HepG2 (cell line): ENCODE data around the gene TSPYL4. TPM values are rescaled to one million over a fixed set of nuclear protein-coding genes. Genes with fewer than 3 reads are reported as not detected.

Experiments
- ASH2L ChIP-seq: fragments of 300-600, 200-600 bp; sonication (generic); IDR thresholded peaks from 2 replicates; pipeline ENCODE4 v1.7.0; 2017; ENCODE audit warnings: low read depth, mild to moderate bottlenecking, moderate library complexity, mixed read lengths, low read length; ENCODE audit not compliant: insufficient read length
- ATF2 ChIP-seq: sonication (generic); formaldehyde crosslinking; IDR thresholded peaks from 2 replicates; pipeline ENCODE4 v1.4.0; 2020; ENCODE audit warnings: missing genetic modification reagents
- BHLHE40 ChIP-seq: IDR thresholded peaks from 2 replicates; pipeline ENCODE4 v1.6.1; 2011; ENCODE audit warnings: low read length, improper control_type of control experiment
- CENPX ChIP-seq: sonication (generic); formaldehyde crosslinking; IDR thresholded peaks from 2 replicates; pipeline ENCODE4 v1.9.0; 2021; ENCODE audit warnings: mild to moderate bottlenecking, missing genetic modification reagents, moderate library complexity
- FOXK1 ChIP-seq: sonication (generic); formaldehyde crosslinking; IDR thresholded peaks from 2 replicates; pipeline ENCODE4 v1.4.0; 2020; ENCODE audit warnings: low read depth, missing genetic modification reagents, borderline replicate concordance
- GATAD2A ChIP-seq: IDR thresholded peaks from 2 replicates; pipeline ENCODE4 v1.6.1; 2016
- HMG20A ChIP-seq: IDR thresholded peaks from 2 replicates; pipeline ENCODE4 v1.6.1; 2016; ENCODE audit warnings: borderline replicate concordance
- HOMEZ ChIP-seq: IDR thresholded peaks from 2 replicates; pipeline ENCODE4 v1.6.1; 2016; ENCODE audit warnings: low read depth
- KAT8 ChIP-seq: IDR thresholded peaks from 2 replicates; pipeline ENCODE4 v1.6.1; 2016; ENCODE audit warnings: missing genetic modification reagents, missing compliant biosample characterization
- KMT2B ChIP-seq: IDR thresholded peaks from 2 replicates; pipeline ENCODE4 v1.6.1; 2016; ENCODE audit warnings: missing genetic modification reagents, missing compliant biosample characterization
- LCORL ChIP-seq, 2 experiments: fragments of 450-650 bp in 1 of 2; sonication (generic) in 1 of 2; formaldehyde crosslinking in 1 of 2; IDR thresholded peaks; 2 replicates each; pipeline versions ENCODE4 v1.5.0 to v1.6.1; 2017 to 2020; ENCODE audit warnings: antibody characterized with exemption in 1 of 2, missing genetic modification reagents in 1 of 2
- RARA ChIP-seq: IDR thresholded peaks from 2 replicates; pipeline ENCODE4 v1.6.1; 2016; ENCODE audit warnings: missing genetic modification reagents, missing compliant biosample characterization
- REPIN1 ChIP-seq: sonication (generic); formaldehyde crosslinking; IDR thresholded peaks from 2 replicates; pipeline ENCODE4 v1.8.0; 2022; ENCODE audit warnings: missing genetic modification reagents, low read depth, mild to moderate bottlenecking, borderline replicate concordance
- RXRB ChIP-seq: IDR thresholded peaks from 2 replicates; pipeline ENCODE4 v1.6.1; 2016; ENCODE audit warnings: borderline replicate concordance, missing genetic modification reagents, missing compliant biosample characterization
- SAP130 ChIP-seq: IDR thresholded peaks from 2 replicates; pipeline ENCODE4 v1.6.1; 2016; ENCODE audit warnings: low read depth
- TGIF2 ChIP-seq: IDR thresholded peaks from 2 replicates; pipeline ENCODE4 v1.6.1; 2016; ENCODE audit warnings: control low read depth, missing compliant biosample characterization
- ZFP91 ChIP-seq: sonication (generic); formaldehyde crosslinking; IDR thresholded peaks from 2 replicates; pipeline ENCODE4 v1.9.0; 2022; ENCODE audit warnings: missing genetic modification reagents, mild to moderate bottlenecking, borderline replicate concordance
- ZNF710 ChIP-seq: sonication (generic); formaldehyde crosslinking; IDR thresholded peaks from 2 replicates; pipeline ENCODE4 v1.5.0; 2020; ENCODE audit warnings: mild to moderate bottlenecking, missing genetic modification reagents, borderline replicate concordance
- polyA plus RNA-seq, 8 experiments: library from polyadenylated mRNA; depleted of rRNA in 3 of 8; stranded (reverse) in 7 of 8; unstranded in 1 of 8; fragments of >200 nt; fragmentation: Illumina TruSeq in 4 of 8; extraction: Trizol in 4 of 8; gene quantifications; 2 replicates each; pipeline versions ENCODE4 v1.2.1 to v1.2.3, GENCODE V29; 2011 to 2016; ENCODE audit warnings: low read depth in 4 of 8, missing spikeins in 1 of 8, mixed read lengths in 1 of 8; ENCODE audit not compliant: insufficient read depth in 1 of 8
- total RNA-seq, 5 experiments: library from RNA; depleted of rRNA; stranded (reverse); fragments of >200 nt; fragmentation: Illumina TruSeq; extraction: Trizol; gene quantifications; 2 replicates each; pipeline ENCODE4 v1.2.3, GENCODE V29; 2016; ENCODE audit warnings: low read depth in 1 of 5

The TSPYL4 gene
- total and polyA plus RNA-seq, 2 of the 13 experiments (the other 11 are each of a cell fraction or from before 2014, with no cell fraction given): 18.0 to 19.7 TPM

GRCh38 chr6:116268589-116269293 is 14.9 kb upstream of the TSPYL4 start (continued):
- TF ChIP-seq HMG20A (CRISPR knock-in tag) (peak; percentile 40; the same call in 1 of the 2 replicates), ATF2 (peak; percentile 58; the same call in 1 of the 2 replicates), LCORL (IDR thresholded peaks at IDR 0.05) (peak; percentile 54; the same call in 1 of the 2 replicates), LCORL (CRISPR knock-in tag; IDR thresholded peaks at IDR 0.05) (peak; percentile 55), KMT2B (CRISPR knock-in tag) (0 out of 2 replicates have a peak, but pooled peaks have one; percentile 13), FOXK1 (CRISPR knock-in tag) (peak; percentile 43; the same call in 1 of the 2 replicates), BHLHE40 (no peak), REPIN1 (CRISPR knock-in tag) (peak; percentile 39; the same call in 1 of the 2 replicates), RXRB (CRISPR knock-in tag) (peak; percentile 83), ZNF710 (CRISPR knock-in tag) (no peak), ASH2L (peak; percentile 32), CENPX (CRISPR knock-in tag) (no peak), GATAD2A (CRISPR knock-in tag) (peak; percentile 74; the same call in 1 of the 2 replicates), KAT8 (peak; percentile 45; the same call in 1 of the 2 replicates), TGIF2 (CRISPR knock-in tag) (no peak), ZFP91 (no peak), SAP130 (CRISPR knock-in tag) (peak; percentile 47; the same call in 1 of the 2 replicates), HOMEZ (peak; percentile 70; the same call in 1 of the 2 replicates), RARA (peak; percentile 34; the same call in 1 of the 2 replicates)
